Loucy (cell line): ENCODE measurements around the gene ARHGAP27.

Experiments used
- H2AFZ ChIP-seq: fragments of 200-600 bp; sonication (generic); 2 replicates; pipeline ENCODE4 v1.6.0; 2016; ENCODE audit warnings: antibody characterized with exemption, mild to moderate bottlenecking, low read length, moderate library complexity
- H3F3A ChIP-seq: fragments of 200-600 bp; 2 replicates; pipeline ENCODE4 v1.6.0; 2016; ENCODE audit warnings: antibody characterized with exemption, low read depth, mild to moderate bottlenecking
- H3K27me3 ChIP-seq: fragments of 200-600 bp; sonication (generic); 2 replicates; pipeline ENCODE4 v1.6.1; 2014; ENCODE audit warnings: low read length, mild to moderate bottlenecking; ENCODE audit not compliant: insufficient read depth, poor library complexity, severe bottlenecking
- H3K36me3 ChIP-seq: fragments of 200-600 bp; sonication (generic); 2 replicates; pipeline ENCODE4 v1.6.1; 2016; ENCODE audit warnings: low read length; ENCODE audit not compliant: insufficient read depth
- H3K4me1 ChIP-seq: fragments of 200-600 bp; sonication (generic); 2 replicates; pipeline ENCODE4 v1.5.1; 2014; ENCODE audit warnings: low read length, mild to moderate bottlenecking; ENCODE audit not compliant: insufficient read depth, poor library complexity, severe bottlenecking
- H3K4me2 ChIP-seq: fragments of 200-600 bp; sonication (generic); 2 replicates; pipeline ENCODE4 v1.6.0; 2014; ENCODE audit warnings: antibody characterized with exemption, low read length, low read depth, mild to moderate bottlenecking; ENCODE audit not compliant: poor library complexity, severe bottlenecking
- H3K4me3 ChIP-seq: fragments of 200-600 bp; sonication (generic); 2 replicates; pipeline ENCODE4 v1.5.1; 2014; ENCODE audit warnings: low read length, mild to moderate bottlenecking, mixed read lengths; ENCODE audit not compliant: poor library complexity, severe bottlenecking
- H3K79me2 ChIP-seq: fragments of 200-600 bp; sonication (generic); 2 replicates; pipeline ENCODE4 v1.6.1; 2014; ENCODE audit warnings: low read length; ENCODE audit not compliant: insufficient read depth
- H3K9ac ChIP-seq: fragments of 200-600 bp; sonication (generic); 2 replicates; pipeline ENCODE4 v1.6.0; 2014; ENCODE audit warnings: mild to moderate bottlenecking, low read depth, low read length, moderate library complexity; ENCODE audit not compliant: poor library complexity, severe bottlenecking
- H3K9me2 ChIP-seq: fragments of 200-600 bp; sonication (generic); replicated peaks from 2 replicates; pipeline ENCODE4 v1.6.1; 2016; ENCODE audit warnings: low read depth, low read length, mixed read lengths
- H3K9me3 ChIP-seq: fragments of 200-600 bp; sonication (generic); 2 replicates; pipeline ENCODE4 v1.6.1; 2014; ENCODE audit warnings: mild to moderate bottlenecking, antibody characterized with exemption, low read length, low read depth; ENCODE audit not compliant: insufficient read depth
- H4K20me1 ChIP-seq: fragments of 200-600 bp; sonication (generic); 2 replicates; pipeline ENCODE4 v1.6.0; 2014; ENCODE audit warnings: antibody characterized with exemption, low read length, mild to moderate bottlenecking; ENCODE audit not compliant: insufficient read depth, poor library complexity, severe bottlenecking
- EZH2phosphoT487 ChIP-seq: fragments of 200-600 bp; IDR thresholded peaks from 2 replicates; pipeline ENCODE4 v1.6.1; 2018; ENCODE audit warnings: antibody characterized with exemption, mild to moderate bottlenecking, moderate library complexity, borderline replicate concordance
- TF ChIP-seq, protein P1 (sequence below): fragments of 200-600 bp; sonication (generic); conservative IDR thresholded peaks from 2 replicates; pipeline ENCODE4 v1.5.1; 2014; ENCODE audit warnings: mild to moderate bottlenecking, antibody characterized with exemption, low read length

ARHGAP27 gene

GRCh38 chr17:45396496-45397205 lies 36.0 kb downstream of the ARHGAP27 start:
- Histone ChIP-seq H3K9ac (no peak overlapping the region), H3K4me1 (no peaks in the 10 kb centered on the region), H3K9me2 (no peaks in the 10 kb centered on the region), H3K4me2 (no peak overlapping the region), H2AFZ (no peak overlapping the region), H3F3A (no peaks in the 10 kb centered on the region), H3K9me3 (no peaks in the 10 kb centered on the region), H3K27me3 (no peaks in the 10 kb centered on the region), H3K4me3 (no peak overlapping the region), H3K79me2 (no peaks in the 10 kb centered on the region), H3K36me3 (peaks cover 39% of the 10 kb centered on the region; the same call in 1 of the 2 replicates), H4K20me1 (no peaks in the 10 kb centered on the region)
- TF ChIP-seq EZH2phosphoT487 = no peak
- TF ChIP-seq, protein P1, sequence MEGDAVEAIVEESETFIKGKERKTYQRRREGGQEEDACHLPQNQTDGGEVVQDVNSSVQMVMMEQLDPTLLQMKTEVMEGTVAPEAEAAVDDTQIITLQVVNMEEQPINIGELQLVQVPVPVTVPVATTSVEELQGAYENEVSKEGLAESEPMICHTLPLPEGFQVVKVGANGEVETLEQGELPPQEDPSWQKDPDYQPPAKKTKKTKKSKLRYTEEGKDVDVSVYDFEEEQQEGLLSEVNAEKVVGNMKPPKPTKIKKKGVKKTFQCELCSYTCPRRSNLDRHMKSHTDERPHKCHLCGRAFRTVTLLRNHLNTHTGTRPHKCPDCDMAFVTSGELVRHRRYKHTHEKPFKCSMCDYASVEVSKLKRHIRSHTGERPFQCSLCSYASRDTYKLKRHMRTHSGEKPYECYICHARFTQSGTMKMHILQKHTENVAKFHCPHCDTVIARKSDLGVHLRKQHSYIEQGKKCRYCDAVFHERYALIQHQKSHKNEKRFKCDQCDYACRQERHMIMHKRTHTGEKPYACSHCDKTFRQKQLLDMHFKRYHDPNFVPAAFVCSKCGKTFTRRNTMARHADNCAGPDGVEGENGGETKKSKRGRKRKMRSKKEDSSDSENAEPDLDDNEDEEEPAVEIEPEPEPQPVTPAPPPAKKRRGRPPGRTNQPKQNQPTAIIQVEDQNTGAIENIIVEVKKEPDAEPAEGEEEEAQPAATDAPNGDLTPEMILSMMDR = no peak

DNA sequence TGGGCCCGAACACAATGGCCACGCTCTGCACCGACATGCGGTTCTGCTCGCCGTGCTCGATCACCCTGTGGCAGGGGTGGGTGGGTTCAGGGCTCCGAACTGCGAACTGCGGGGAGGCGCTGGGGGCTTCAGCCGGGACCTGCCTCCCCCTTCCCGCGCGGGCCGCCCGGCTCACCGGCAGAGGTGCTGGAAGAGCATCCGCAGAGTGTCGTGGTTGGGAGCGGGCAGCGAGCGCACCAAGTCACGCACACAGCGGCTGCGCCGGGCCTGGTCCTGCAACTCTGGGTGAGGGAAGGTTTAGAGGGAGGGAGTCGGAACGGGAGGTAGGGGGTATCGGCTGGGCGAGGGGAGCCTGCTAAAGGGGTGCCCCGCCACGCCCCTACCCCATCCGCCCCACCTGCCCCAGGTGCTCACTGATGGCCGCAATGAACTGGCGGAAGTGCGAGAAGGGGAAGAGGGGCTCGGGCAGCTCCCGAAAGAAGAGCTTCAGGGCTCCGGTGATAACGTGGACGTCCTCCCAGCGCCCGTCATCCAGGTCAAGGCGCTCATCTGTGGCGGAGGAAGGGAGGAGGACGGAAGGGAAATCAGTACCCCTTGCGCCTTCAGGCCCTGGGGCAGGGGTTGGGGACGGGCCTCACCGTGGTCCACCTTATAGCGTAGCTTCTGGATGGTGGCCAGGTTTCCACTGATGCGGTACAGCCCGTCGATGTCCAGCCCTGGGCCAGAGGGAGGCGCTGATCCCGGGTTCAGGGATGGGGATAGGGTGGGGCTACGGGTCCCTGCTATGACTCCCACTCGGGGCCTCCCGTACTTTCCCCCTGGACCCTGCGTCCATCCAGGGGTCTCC lies 36.9 kb downstream of the ARHGAP27 start:
- Histone ChIP-seq H3K79me2 (no peaks in the 10 kb centered on the region), H2AFZ (no peak overlapping the region), H3K36me3 (peaks cover 31% of the 10 kb centered on the region; the same call in 1 of the 2 replicates), H3K9me2 (no peaks in the 10 kb centered on the region), H3F3A (no peaks in the 10 kb centered on the region), H3K9me3 (no peaks in the 10 kb centered on the region), H3K4me3 (no peak overlapping the region), H3K27me3 (no peaks in the 10 kb centered on the region), H3K4me1 (no peaks in the 10 kb centered on the region), H3K9ac (no peak overlapping the region), H3K4me2 (no peak overlapping the region), H4K20me1 (no peaks in the 10 kb centered on the region)
- no peak for TF ChIP-seq EZH2phosphoT487
- TF ChIP-seq, protein P1 = no peak

DNA sequence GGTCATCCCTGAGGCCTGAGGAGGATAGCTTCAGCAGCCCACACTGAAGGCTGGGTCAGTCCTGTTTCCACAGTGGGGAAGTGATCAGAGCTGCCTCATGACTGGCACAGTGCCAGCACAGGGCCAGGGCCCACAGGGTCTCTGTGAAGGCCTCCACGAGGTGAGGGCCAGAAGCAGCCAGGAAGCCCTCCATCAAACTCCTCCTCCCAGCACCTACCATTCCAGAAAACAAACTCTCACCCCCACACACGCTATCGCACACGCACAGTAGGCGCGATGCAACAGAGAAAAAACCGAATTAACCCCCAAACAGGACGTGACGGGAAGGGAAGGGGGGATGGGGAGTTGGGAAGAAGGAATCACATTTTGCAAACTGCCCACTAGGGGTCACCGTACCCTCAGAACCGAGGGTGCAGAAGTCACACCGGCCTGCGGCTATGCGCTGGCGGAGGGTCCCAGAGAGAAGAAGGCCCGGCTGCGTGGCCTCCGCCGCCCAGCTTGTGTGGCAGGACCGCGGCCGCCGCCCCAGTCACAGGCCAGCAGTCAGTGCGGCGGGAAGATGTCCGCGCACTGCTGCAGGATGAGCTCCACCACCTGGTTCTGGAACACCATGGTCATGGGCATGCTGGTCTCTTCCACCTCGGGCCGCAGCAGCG lies 37.6 kb downstream of the ARHGAP27 start:
- no peaks in the 10 kb centered on the region for H3K9me3 ChIP-seq
- H3F3A ChIP-seq = no peaks in the 10 kb centered on the region
- H3K4me2 ChIP-seq = no peak overlapping the region
- H3K79me2 ChIP-seq = no peaks in the 10 kb centered on the region
- H3K4me1 ChIP-seq = no peaks in the 10 kb centered on the region
- no peak overlapping the region for H3K4me3 ChIP-seq
- no peaks in the 10 kb centered on the region for H4K20me1 ChIP-seq
- H3K36me3 ChIP-seq = peaks cover 29% of the 10 kb centered on the region; the same call in 1 of the 2 replicates
- H3K9me2 ChIP-seq = no peaks in the 10 kb centered on the region
- no peak overlapping the region for H2AFZ ChIP-seq
- no peak overlapping the region for H3K9ac ChIP-seq
- no peaks in the 10 kb centered on the region for H3K27me3 ChIP-seq
- TF ChIP-seq, protein P1 = peak; percentile 85
- no peak for TF ChIP-seq EZH2phosphoT487
